Cardiac ventricle fibroblast (primary cell): ENCODE results near the gene TACR3. TPM values are rescaled to one million over a fixed set of nuclear protein-coding genes. Genes with fewer than 3 reads are reported as not detected.

Experiments
- total RNA-seq: library from RNA; depleted of rRNA; stranded (reverse); fragments of >200 nt; gene quantifications from 2 replicates; pipeline ENCODE4 v1.2.3, GENCODE V29; 2015

Gene TACR3, protein sequence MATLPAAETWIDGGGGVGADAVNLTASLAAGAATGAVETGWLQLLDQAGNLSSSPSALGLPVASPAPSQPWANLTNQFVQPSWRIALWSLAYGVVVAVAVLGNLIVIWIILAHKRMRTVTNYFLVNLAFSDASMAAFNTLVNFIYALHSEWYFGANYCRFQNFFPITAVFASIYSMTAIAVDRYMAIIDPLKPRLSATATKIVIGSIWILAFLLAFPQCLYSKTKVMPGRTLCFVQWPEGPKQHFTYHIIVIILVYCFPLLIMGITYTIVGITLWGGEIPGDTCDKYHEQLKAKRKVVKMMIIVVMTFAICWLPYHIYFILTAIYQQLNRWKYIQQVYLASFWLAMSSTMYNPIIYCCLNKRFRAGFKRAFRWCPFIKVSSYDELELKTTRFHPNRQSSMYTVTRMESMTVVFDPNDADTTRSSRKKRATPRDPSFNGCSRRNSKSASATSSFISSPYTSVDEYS
- total RNA-seq = not detected in 2 replicates

DNA sequence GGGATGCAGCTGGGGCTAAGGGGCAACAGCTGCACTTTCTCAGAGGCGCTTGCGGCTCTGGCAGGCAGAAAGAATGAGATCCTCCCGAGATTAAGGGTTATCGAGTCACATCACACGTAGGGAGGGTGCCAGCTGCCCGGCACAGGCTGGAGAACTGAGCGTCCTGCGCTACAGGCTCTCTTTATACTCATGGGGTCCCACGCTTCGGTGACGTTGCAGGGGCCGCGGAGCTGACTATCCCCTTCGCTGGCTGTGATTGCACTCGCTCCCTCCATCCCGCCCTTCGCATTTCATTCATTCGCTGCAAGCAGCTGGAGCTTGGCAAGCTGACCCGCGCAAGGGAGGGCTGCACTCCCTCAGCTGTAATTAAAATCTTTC, at the start of gene TACR3:
Gene TACR3, minus strand, starts transcription at position 156 of the 378 bp plus-strand sequence. CDS start 310 bp downstream, outside the sequence.

